HepG2 (cell line): Measurements from ENCODE around the gene ATXN1L. TPM values are rescaled to one million over a fixed set of nuclear protein-coding genes. Genes with fewer than 3 reads are reported as not detected.
A peak's percentile ranks its signal among the peaks of the same experiment; 100 is the strongest.

Experiments
- ESRRA ChIP-seq: sonication (generic); formaldehyde crosslinking; IDR thresholded peaks from 2 replicates; pipeline ENCODE4 v1.5.1; 2020; ENCODE audit warnings: mild to moderate bottlenecking, low read depth, missing genetic modification reagents
- IKZF4 ChIP-seq: sonication (generic); formaldehyde crosslinking; IDR thresholded peaks from 2 replicates; pipeline ENCODE4 v1.5.1; 2020; ENCODE audit warnings: borderline replicate concordance, mild to moderate bottlenecking, low read depth, missing genetic modification reagents; ENCODE audit errors: not compliant biosample characterization
- NFIC ChIP-seq: IDR thresholded peaks from 2 replicates; pipeline ENCODE4 v1.6.1; 2012; ENCODE audit warnings: mild to moderate bottlenecking, low read length, inconsistent platforms
- PAWR ChIP-seq: sonication (generic); formaldehyde crosslinking; IDR thresholded peaks from 2 replicates; pipeline ENCODE4 v1.4.0; 2020; ENCODE audit warnings: missing genetic modification reagents, mild to moderate bottlenecking, borderline replicate concordance
- PPARG ChIP-seq: conservative IDR thresholded peaks from 2 replicates; pipeline ENCODE4 v1.6.1; 2016; ENCODE audit warnings: missing biosample characterization, missing genetic modification reagents
- SIX1 ChIP-seq: sonication (generic); formaldehyde crosslinking; IDR thresholded peaks from 2 replicates; pipeline ENCODE4 v1.4.0; 2020; ENCODE audit warnings: missing genetic modification reagents, borderline replicate concordance
- SNRNP70 ChIP-seq: fragments of 200-400 bp; formaldehyde crosslinking; IDR thresholded peaks from 2 replicates; pipeline ENCODE4 v1.6.1; 2017; ENCODE audit warnings: mild to moderate bottlenecking, low read depth, low read length, moderate library complexity
- SP2 ChIP-seq: sonication (generic); formaldehyde crosslinking; IDR thresholded peaks from 2 replicates; pipeline ENCODE4 v1.5.1; 2020; ENCODE audit warnings: mild to moderate bottlenecking, missing genetic modification reagents
- SUZ12 ChIP-seq: fragments of 150-350 bp; IDR thresholded peaks from 2 replicates; pipeline ENCODE4 v1.6.1; 2014; ENCODE audit warnings: low read depth, low read length
- TBL1XR1 ChIP-seq: fragments of 150-350 bp; IDR thresholded peaks from 2 replicates; pipeline ENCODE4 v1.6.1; 2014; ENCODE audit warnings: borderline replicate concordance, low read length; ENCODE audit not compliant: partially characterized antibody
- TRIM24 ChIP-seq: sonication (generic); formaldehyde crosslinking; IDR thresholded peaks from 2 replicates; pipeline ENCODE4 v1.8.0; 2022; ENCODE audit warnings: mild to moderate bottlenecking, missing genetic modification reagents
- TSC22D2 ChIP-seq: sonication (generic); formaldehyde crosslinking; IDR thresholded peaks from 2 replicates; pipeline ENCODE4 v1.5.1; 2020; ENCODE audit warnings: missing genetic modification reagents, mild to moderate bottlenecking, borderline replicate concordance
- ZNF121 ChIP-seq: sonication (generic); formaldehyde crosslinking; IDR thresholded peaks from 2 replicates; pipeline ENCODE4 v1.5.0; 2020; ENCODE audit warnings: mild to moderate bottlenecking, missing genetic modification reagents
- ZNF136 ChIP-seq: sonication (generic); formaldehyde crosslinking; IDR thresholded peaks from 2 replicates; pipeline ENCODE4 v1.8.1; 2022; ENCODE audit warnings: low read depth, mild to moderate bottlenecking, moderate library complexity, missing genetic modification reagents
- ZNF234 ChIP-seq: sonication (generic); formaldehyde crosslinking; conservative IDR thresholded peaks from 2 replicates; pipeline ENCODE4 v1.5.1; 2020; ENCODE audit warnings: mild to moderate bottlenecking, missing genetic modification reagents
- ZNF326 ChIP-seq: sonication (generic); formaldehyde crosslinking; IDR thresholded peaks from 2 replicates; pipeline ENCODE4 v1.4.0; 2020; ENCODE audit warnings: missing genetic modification reagents, borderline replicate concordance
- ZNF329 ChIP-seq: sonication (generic); formaldehyde crosslinking; IDR thresholded peaks from 2 replicates; pipeline ENCODE4 v1.9.0; 2021; ENCODE audit warnings: low read depth, mild to moderate bottlenecking, missing genetic modification reagents
- ZNF460 ChIP-seq: sonication (generic); formaldehyde crosslinking; IDR thresholded peaks from 2 replicates; pipeline ENCODE4 v1.5.1; 2020; ENCODE audit warnings: missing genetic modification reagents, mild to moderate bottlenecking, borderline replicate concordance
- ZNF562 ChIP-seq: sonication (generic); formaldehyde crosslinking; IDR thresholded peaks from 2 replicates; pipeline ENCODE4 v1.8.0; 2022; ENCODE audit warnings: missing genetic modification reagents, borderline replicate concordance
- ZNF678 ChIP-seq: sonication (generic); formaldehyde crosslinking; IDR thresholded peaks from 2 replicates; pipeline ENCODE4 v1.4.0; 2020; ENCODE audit warnings: mild to moderate bottlenecking, missing genetic modification reagents
- polyA plus RNA-seq, 8 experiments: library from polyadenylated mRNA; depleted of rRNA in 3 of 8; stranded (reverse) in 7 of 8; unstranded in 1 of 8; fragments of >200 nt; fragmentation: Illumina TruSeq in 4 of 8; extraction: Trizol in 4 of 8; gene quantifications; 2 replicates each; pipeline versions ENCODE4 v1.2.1 to v1.2.3, GENCODE V29; 2011 to 2016; ENCODE audit warnings: low read depth in 4 of 8, missing spikeins in 1 of 8, mixed read lengths in 1 of 8; ENCODE audit not compliant: insufficient read depth in 1 of 8
- total RNA-seq, 5 experiments: library from RNA; depleted of rRNA; stranded (reverse); fragments of >200 nt; fragmentation: Illumina TruSeq; extraction: Trizol; gene quantifications; 2 replicates each; pipeline ENCODE4 v1.2.3, GENCODE V29; 2016; ENCODE audit warnings: low read depth in 1 of 5
- TF ChIP-seq, protein P1 (sequence below): IDR thresholded peaks from 2 replicates; pipeline ENCODE4 v1.6.1; 2016; ENCODE audit warnings: low read depth, borderline replicate concordance
- TF ChIP-seq, protein P2 (sequence below): sonication (generic); formaldehyde crosslinking; IDR thresholded peaks from 2 replicates; pipeline ENCODE4 v1.5.0; 2020; ENCODE audit warnings: mild to moderate bottlenecking, missing genetic modification reagents
- TF ChIP-seq, protein P3 (sequence below): sonication (generic); formaldehyde crosslinking; IDR thresholded peaks from 2 replicates; pipeline ENCODE4 v1.4.0; 2020; ENCODE audit warnings: missing genetic modification reagents
- TF ChIP-seq, protein P4 (sequence below): sonication (generic); formaldehyde crosslinking; IDR thresholded peaks from 2 replicates; pipeline ENCODE4 v1.5.0; 2020; ENCODE audit warnings: missing genetic modification reagents

The ATXN1L gene
- total and polyA plus RNA-seq, 2 of the 13 experiments (the other 11 are each of a cell fraction or from before 2014, with no cell fraction given), result 20.0 to 22.4 TPM

DNA sequence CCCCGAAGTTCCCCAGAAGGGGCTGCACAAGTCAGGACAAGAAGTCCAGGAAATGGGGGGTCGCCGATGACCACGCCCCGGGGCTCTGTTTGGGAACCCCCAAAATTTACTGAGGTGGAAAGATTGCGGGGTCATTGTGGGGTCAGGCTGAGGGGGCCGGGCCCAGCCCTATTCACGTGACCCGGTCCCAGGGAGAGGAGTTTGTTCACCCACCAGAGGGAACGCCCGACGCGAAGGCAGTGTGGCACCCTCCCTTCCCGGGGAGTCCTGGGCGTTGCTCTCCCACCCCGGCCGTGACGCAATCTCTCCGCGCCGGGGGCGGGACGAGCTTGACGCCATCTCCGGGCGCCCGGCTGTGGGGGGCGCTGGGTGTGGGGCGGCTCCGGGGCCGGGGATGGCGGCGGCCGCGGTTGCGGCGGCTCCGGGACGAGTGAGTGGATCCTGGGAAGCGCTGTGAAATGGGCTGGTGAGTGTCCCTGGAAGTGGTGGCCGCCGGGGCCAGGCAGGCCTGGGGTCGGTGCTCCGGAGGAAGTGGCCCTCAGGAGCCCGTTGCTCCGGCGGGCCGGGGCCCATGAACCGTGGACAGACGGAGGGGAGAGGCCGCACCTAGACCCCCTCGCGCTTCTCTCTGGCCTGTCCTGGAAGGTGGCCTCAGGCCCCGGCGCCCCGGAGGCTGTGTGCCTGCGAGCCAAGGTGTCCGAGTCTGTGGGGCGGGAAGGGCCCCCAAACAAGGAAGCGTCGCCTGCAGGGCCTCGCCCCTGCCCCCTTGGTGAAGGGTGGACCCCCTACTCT is at the start of gene ATXN1L (continued):
- TF ChIP-seq, protein P1, sequence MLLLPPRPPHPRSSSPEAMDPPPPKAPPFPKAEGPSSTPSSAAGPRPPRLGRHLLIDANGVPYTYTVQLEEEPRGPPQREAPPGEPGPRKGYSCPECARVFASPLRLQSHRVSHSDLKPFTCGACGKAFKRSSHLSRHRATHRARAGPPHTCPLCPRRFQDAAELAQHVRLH, result no peak
- TF ChIP-seq ZNF121 (CRISPR knock-in tag) (peak; percentile 27; the same call in 1 of the 2 replicates), SUZ12 (no peak), ESRRA (CRISPR knock-in tag) (peak; percentile 56; the same call in 1 of the 2 replicates), SP2 (peak; percentile 79), ZNF562 (CRISPR knock-in tag) (no peak), PAWR (CRISPR knock-in tag) (no peak), IKZF4 (peak; percentile 43), TRIM24 (CRISPR knock-in tag) (no peak), ZNF329 (CRISPR knock-in tag) (peak; percentile 61; the same call in 1 of the 2 replicates), SIX1 (CRISPR knock-in tag) (0 out of 2 replicates have a peak, but pooled peaks have one; percentile 15), TBL1XR1 (peak; percentile 20), PPARG (peak; percentile 52), TSC22D2 (0 out of 2 replicates have a peak, but pooled peaks have one; percentile 80), ZNF678 (CRISPR knock-in tag) (0 out of 2 replicates have a peak, but pooled peaks have one; percentile 62), ZNF326 (no peak), ZNF460 (no peak; the same call in 1 of the 2 replicates), ZNF234 (CRISPR knock-in tag) (0 out of 2 replicates have a peak, but pooled peaks have one; percentile 6), SNRNP70 (no peak), NFIC (no peak), ZNF136 (CRISPR knock-in tag) (no peak)
- TF ChIP-seq, protein P2, sequence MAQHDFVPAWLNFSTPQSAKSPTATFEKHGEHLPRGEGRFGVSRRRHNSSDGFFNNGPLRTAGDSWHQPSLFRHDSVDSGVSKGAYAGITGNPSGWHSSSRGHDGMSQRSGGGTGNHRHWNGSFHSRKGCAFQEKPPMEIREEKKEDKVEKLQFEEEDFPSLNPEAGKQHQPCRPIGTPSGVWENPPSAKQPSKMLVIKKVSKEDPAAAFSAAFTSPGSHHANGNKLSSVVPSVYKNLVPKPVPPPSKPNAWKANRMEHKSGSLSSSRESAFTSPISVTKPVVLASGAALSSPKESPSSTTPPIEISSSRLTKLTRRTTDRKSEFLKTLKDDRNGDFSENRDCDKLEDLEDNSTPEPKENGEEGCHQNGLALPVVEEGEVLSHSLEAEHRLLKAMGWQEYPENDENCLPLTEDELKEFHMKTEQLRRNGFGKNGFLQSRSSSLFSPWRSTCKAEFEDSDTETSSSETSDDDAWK (CRISPR knock-in tag), result no peak
- TF ChIP-seq, protein P3, sequence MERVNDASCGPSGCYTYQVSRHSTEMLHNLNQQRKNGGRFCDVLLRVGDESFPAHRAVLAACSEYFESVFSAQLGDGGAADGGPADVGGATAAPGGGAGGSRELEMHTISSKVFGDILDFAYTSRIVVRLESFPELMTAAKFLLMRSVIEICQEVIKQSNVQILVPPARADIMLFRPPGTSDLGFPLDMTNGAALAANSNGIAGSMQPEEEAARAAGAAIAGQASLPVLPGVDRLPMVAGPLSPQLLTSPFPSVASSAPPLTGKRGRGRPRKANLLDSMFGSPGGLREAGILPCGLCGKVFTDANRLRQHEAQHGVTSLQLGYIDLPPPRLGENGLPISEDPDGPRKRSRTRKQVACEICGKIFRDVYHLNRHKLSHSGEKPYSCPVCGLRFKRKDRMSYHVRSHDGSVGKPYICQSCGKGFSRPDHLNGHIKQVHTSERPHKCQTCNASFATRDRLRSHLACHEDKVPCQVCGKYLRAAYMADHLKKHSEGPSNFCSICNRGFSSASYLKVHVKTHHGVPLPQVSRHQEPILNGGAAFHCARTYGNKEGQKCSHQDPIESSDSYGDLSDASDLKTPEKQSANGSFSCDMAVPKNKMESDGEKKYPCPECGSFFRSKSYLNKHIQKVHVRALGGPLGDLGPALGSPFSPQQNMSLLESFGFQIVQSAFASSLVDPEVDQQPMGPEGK, result peak; percentile 98
- TF ChIP-seq, protein P4, sequence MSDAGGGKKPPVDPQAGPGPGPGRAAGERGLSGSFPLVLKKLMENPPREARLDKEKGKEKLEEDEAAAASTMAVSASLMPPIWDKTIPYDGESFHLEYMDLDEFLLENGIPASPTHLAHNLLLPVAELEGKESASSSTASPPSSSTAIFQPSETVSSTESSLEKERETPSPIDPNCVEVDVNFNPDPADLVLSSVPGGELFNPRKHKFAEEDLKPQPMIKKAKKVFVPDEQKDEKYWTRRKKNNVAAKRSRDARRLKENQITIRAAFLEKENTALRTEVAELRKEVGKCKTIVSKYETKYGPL (CRISPR knock-in tag), result peak; percentile 76
